GM21717 (cell line): ENCODE data around the gene NKD1.
"Not testable (repeated sequence)": the region's sequence is repeated elsewhere in the genome, so short reads cannot be mapped to it uniquely, and the experiment has no call there.

Experiments
- ATAC-seq: cut with Tn5 transposase; IDR thresholded peaks from one replicate; pipeline ENCODE4 v1.9.1; 2021; ENCODE audit warnings: mild to moderate bottlenecking, moderate library complexity; ENCODE audit not compliant: unreplicated experiment

NKD1 gene

DNA sequence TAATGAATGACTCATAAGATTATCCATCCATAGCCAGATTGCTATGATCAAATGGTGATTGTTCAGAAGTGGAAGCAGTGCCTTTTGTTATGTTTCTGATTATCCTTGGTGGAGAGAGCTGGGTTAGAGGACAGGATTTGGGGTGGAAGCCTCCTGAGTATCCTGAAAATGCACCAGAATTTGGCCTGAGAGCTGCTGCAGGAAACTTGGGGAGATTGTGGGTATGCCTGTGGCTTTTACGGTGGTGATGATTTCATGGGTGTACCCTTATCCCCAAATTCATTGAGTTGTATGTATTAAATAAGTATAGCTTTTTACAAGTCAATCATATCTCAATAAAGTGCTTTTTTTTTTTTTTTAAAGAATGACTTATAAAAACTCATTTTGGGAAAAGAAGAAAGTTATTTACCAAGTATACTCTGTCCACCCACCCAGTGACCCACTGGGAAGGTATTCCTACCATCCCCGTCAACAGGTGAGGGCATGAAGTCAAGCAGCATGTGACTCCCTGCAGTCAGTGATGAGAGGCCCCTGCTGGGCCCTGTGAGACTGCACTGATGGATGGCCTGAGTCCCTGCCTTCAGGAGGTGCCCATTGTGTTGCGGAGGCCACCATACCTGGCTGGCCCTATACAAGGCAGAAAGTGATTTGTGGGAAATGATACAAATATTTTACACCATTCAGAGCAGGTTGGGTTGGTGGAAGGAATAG, 28.4 kb downstream of the NKD1 start:
- ATAC-seq = no peak

DNA sequence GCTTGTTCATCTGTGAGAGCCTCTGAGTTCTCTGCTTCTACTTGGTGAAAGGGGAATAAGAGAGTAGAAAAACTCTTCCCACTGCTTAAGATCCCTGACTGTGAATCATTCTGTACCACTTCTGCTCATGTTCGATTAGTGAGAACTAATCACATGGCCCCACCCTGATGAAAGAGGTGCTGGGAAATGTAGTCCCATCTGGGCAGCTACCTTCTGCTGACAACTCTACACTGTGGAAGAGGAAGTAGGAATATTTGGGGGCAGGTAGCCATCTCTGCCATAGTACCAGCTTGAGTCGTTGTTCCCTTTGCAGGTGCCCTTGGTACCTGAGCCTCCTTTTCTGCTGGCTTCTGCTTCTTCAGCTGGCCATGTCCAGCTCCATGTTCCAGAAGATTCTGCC, 29.9 kb downstream of the NKD1 start:
- no peak for ATAC-seq

- not testable (repeated sequence) for ATAC-seq
Measured at GRCh38 chr16:50579373-50579772, 31.2 kb downstream of the NKD1 start.

DNA sequence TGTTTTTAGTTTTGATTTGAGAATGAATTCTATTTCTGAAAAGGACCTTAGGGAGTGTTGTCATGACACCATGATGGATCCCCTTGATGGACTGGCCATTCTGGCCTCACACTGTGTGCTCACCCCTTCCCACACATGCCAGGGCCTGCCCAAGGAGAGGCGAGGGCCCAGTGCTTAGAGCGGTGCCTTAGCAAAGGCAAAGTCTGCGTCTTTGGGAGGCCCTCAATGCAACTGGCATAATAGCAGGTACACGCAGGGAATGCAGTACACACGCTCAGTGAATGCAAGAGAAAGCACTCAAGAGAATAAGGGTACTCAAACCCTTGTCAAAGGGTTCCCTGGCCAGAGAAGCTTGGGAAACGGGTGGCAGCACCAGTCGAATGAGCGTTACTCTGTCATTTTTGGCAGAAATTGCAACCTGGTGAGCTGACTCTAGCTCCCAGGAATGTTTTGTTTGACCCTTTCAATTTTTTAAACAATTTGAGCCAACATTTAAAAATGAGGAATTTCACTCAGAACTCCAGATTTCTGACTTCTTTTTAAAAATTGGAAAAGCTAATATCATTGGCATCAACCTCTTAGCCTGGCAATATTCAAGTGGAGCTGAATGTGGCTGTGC, 32.1 kb downstream of the NKD1 start:
- ATAC-seq = no peak

GRCh38 chr16:50581845-50582244, 33.6 kb downstream of the NKD1 start:
- ATAC-seq = no peak

GRCh38 chr16:50583211-50583610, 35.0 kb downstream of the NKD1 start:
- ATAC-seq = no peak

DNA sequence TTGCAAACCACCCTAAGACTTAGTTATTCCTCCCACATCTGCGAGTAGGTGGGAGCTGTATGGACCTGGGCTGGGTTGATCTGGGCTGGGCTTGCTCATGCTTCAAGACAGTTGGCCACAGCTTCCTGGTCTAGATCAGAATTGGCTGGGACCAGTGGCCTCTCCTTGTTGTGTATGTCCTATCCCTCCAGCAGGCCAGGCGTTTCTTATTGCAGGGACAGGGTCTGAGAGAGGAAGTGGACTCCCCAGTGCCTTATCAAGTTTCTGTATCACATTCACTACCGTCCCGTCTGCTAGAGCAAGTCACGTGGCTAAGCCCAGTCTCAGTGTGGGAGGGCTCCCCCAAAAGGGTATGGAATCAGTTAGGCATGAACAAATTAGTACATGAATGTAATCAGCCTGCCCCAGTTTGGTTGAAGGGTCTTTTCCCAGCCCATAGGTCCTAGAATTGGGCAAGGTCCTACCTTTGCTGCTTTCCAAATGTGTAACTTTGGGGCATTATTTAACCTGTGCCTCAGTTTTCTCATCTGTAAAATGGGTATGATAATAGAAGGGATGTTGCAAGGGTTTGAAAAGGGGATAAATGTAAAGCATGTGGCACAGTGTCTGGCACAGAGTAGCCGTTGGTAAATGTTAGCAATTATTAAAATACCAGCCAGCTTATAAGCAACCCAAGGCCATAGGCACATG, 36.0 kb downstream of the NKD1 start:
- ATAC-seq = no peak

- ATAC-seq = no peak
Measured at GRCh38 chr16:50585331-50585776, 37.2 kb downstream of the NKD1 start.

GRCh38 chr16:50587543-50587942, 39.3 kb downstream of the NKD1 start:
- ATAC-seq = no peak

GRCh38 chr16:50588276-50588675, 40.1 kb downstream of the NKD1 start:
- ATAC-seq = no peak

GRCh38 chr16:50591209-50591608, 43.0 kb downstream of the NKD1 start:
- no peak for ATAC-seq

DNA sequence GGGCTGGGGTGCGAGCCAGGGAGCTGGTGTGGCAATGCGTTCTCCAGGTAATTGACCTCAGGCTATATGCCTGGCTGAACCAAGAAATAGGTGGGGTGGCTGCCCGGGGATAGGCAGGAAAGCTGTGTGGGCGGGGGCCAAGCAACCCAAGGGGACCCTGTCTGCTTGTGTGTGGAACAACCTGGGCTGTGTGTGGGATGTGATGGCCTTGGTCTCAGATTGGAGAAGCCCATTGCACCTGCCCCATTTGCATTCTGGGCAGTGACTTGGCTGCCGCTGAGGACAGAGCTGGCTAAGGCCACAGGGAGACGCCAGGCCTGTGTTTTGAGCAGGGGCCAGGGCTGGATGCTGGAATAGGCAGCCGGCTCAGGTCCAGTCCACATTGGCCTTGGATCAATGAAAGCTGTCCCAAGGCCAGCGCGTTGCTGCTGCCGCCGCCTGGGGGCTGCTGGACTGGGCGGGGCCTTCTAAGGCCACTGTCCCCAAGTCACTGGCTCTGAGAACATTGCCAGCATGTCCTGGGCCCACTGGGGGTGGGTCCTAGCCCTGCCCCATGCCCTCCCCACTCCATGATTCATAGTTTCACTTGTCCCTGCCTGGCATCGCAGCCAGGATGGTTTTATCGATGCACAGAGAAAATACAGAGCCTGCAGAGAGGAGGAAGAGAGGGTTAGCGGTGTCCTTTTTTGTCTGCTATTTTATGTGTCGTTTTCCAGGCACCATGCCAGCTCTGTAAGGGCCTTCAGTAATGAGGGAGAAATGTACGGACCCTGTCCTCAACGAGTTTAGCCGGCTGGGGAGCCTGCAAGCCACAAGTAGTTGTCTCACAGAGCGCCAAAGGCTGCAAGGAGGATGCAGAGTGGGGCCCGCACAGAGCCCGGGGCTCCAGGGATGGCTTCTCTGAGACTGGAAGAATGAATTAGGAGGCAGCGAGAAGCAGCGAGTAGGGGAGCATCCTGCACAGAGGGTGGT, 43.9 kb downstream of the NKD1 start:
- no peak for ATAC-seq

DNA sequence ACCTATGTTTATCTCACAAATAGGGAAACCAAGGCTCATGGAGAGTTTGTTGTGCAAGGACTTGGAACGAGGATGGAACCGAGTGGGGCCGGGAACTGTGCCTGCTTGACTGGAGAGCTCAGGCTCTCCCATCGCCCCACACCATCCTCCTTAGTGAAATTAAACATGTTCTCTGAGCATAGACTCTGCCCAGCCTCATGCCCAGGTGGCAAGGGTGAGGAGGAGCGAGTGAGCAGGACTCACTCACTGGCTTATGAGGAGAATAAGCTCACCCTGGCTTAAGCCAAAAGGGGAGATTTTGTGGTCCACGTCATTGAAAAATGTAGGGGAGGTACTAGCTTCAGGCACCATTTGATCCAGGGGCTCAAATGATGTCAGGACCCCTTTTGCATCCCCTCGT, 44.8 kb downstream of the NKD1 start:
- ATAC-seq = no peak

GRCh38 chr16:50593410-50594150, 45.4 kb downstream of the NKD1 start:
- no peak for ATAC-seq

DNA sequence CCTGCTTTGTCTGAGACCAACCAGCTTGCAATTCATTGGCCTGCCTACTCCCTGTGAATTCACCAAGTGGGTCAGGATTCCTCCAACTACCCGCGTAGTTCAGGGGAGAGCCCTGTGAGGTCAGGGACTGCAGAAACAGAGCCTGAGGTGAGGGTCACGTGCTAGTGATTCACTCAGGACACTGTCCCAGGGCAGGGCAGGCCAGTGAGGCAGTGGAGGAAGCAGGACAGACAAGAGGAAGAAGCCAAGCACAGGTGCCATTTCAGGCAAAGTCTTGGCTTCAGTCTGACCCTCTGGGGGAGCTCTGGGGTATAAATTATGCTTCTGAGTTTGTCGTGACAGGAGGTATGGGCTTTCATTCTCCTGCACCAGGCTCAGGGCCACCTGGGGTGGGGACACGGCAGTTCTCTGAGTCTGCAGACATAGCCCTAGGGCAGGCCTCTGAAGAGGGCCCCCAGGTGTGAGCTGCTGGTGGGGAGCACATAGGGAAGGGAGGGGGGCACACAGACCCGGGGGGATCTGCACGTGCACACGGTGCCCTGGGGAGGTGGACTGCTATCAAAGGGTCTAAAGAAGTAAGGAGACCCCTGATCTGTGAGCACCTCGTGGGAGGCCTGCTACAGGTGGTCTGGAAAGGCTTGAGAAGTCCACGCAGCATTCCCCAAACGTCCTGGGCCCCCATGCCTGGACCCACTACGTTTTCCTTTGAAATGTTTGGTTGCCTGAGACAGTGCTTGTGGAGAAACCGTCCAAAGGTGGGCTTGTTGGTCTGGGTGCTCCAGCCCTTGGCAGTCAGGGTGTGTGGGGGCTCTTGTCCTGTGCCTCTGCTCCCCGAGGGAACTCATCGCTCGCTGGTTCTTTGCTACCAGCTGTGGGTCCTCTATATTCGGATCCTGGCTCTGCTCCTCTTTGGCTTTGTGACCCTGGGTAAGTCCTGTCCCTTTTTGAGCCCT, 46.4 kb downstream of the NKD1 start:
- no peak for ATAC-seq

- no peak for ATAC-seq
Measured at GRCh38 chr16:50595859-50596258, 47.7 kb downstream of the NKD1 start.

- no peak for ATAC-seq
Measured at GRCh38 chr16:50596762-50597450, 48.7 kb downstream of the NKD1 start.

DNA sequence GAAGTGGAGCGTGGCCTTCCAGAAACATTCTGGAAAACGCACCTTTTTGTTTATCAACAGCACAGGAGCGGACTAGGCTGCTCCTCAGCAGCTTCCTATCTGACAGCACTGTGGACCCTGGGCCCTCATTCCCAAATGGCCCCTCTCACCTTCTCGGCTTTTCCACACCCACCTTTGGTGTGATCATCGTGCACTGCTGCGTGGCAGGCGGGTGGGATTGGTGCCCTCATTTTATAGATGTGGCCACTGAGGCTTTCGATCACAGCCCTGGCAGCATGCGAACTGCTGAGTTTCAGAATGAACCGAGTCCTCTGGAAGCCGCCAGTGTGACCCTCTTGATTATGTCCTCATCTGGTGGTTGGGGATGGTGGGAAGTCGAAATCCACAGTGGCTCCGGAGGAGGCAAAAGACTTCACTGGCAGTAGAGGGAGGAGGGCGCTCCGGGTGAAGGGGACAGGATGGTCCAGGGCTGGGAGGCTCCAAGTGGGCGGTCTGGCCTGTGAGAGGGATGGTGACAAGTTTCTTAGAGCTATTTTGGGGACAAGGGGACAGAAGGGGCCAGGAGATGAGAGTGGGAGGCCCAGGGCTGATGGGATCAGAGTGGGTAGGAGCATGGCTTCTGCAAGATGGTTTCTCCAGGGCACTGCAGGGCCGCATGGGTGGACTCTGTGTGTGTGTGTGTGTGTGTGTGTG, 49.5 kb downstream of the NKD1 start:
- no peak for ATAC-seq
